GM19035 (cell line): ENCODE results near the gene TCAP.
"Not testable (repeated sequence)": the region's sequence is repeated elsewhere in the genome, so short reads cannot be mapped to it uniquely, and the experiment has no call there.

Source experiments
- ATAC-seq: cut with Tn5 transposase; IDR thresholded peaks from one replicate; pipeline ENCODE4 v1.9.1; 2021; ENCODE audit not compliant: unreplicated experiment

TCAP gene

GRCh38 chr17:39678340-39679116 lies 13.4 kb downstream of the TCAP start:
- no peak for ATAC-seq

DNA sequence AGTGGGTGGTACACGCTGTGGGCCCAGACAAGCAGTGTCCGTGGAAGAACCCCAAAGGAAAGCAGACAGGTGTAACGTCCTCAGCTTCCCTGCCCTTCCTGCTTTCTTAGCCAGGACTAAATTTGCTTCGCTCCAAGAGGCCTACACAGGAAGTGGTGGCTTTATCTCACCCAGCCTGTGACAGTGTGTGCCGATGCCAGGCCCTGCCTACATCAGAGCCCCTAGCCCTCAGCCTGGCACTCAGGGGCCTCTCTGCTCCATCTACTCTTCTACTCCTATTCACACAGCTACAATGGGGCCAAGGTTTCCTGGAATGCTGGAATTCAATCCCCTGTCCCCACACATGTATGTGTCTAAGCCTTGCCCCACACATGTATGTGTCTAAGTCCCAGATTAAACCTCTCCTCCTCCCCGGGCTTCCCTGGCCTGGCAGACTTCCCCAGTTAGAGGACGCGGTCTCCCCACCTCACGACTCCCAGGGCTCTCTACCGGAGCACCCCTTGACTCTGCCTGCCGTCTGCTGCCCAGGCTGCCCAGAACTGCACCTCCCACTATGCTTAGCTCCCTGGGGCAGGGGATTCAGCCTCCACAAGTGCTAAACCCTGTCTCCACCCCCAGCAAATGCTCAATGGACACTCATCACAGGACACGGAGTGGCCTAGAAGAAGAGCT lies 14.5 kb downstream of the TCAP start:
- ATAC-seq: no peak

GRCh38 chr17:39683295-39683939 lies 18.3 kb downstream of the TCAP start:
- no peak for ATAC-seq

- ATAC-seq: no peak
Observed at GRCh38 chr17:39684369-39685192, 19.4 kb downstream of the TCAP start.

- no peak for ATAC-seq
Observed at GRCh38 chr17:39687101-39687545, 22.0 kb downstream of the TCAP start.

DNA sequence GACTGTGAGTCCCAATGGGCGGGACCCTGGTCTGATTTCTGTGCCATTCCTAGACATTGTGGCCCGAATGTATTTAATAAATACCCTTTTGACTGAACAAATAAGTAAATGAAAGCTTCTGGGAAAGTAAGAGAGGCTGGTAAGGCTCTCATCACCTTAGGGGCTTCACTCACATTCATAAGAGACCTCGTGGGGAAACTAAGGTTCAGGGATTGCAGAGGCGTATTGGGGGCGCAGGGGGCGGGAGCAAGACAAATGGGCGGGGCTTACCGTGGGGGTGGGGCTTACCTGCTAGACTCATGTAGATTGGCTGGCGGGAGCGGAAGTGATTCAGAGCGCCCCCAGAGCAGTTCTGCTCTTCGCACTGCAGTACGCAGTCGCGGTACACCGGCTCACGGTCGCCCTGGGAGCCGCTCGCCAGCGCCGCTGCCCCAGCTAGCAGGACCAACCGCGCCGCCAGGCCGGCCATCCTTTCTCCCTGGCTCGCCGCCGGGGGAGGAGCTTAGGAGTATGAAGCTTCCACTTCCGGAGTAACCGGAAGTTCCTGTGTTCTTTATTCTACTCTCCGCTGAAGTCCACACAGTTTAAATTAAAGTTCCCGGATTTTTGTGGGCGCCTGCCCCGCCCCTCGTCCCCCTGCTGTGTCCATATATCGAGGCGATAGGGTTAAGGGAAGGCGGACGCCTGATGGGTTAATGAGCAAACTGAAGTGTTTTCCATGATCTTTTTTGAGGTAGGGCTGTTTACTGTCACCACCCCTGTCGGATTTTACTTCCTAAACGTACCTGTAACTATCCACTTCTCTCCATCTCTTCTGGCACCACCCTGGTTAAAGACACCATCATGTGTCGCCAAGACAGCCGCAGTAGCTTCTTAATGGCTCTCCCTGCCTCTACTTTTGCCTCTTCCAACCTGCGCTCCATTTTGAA lies 22.7 kb downstream of the TCAP start, which contains the start of gene PGAP3:
PGAP3 (minus strand) TSS at position 512 of the 929 bp plus-strand sequence; CDS start at position 469, 43 bp downstream.
- peak; percentile 89 for ATAC-seq

DNA sequence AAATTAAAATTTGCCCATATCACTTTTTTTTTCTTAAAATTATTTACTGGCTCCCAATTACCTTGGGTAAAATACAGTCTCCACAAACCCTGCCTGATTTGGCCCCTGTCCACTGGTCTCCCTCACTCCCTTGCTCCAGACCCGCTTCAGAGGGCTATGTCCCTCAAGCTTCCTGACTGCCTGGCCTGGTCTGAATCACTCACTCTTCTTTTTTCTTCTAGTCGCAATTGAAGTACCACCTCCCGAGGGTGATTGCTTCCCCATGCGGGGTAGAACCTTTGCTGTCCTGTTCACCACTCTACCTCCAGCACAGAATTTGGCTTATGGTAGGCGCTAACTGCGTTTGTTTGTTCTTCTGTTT lies 23.3 kb downstream of the TCAP start:
- ATAC-seq: no peak

- no peak for ATAC-seq
Observed at GRCh38 chr17:39688945-39689344, 23.8 kb downstream of the TCAP start.

GRCh38 chr17:39694593-39694992 lies 29.4 kb downstream of the TCAP start:
- ATAC-seq: no peak

GRCh38 chr17:39695089-39695474 lies 29.9 kb downstream of the TCAP start:
- ATAC-seq: no peak

DNA sequence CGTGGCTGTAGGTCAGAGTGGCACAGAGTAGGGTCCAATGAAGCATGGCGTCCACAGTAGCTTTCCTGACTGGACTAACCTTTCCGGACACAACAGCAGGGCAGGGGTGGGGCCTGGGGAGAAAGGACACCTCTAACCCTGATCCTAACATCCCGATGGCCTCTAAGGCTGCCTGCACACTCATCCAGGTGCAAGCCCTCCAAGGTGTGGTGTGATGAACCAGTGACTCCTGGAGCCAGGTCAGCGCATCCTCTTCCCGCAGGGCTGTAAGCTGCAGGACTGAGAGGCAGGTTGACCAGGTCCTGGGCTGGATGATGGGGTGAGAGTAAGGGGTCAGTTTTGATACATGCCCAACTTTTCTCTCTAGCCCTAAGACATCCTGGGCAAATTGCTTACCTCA lies 31.6 kb downstream of the TCAP start:
- no peak for ATAC-seq

DNA sequence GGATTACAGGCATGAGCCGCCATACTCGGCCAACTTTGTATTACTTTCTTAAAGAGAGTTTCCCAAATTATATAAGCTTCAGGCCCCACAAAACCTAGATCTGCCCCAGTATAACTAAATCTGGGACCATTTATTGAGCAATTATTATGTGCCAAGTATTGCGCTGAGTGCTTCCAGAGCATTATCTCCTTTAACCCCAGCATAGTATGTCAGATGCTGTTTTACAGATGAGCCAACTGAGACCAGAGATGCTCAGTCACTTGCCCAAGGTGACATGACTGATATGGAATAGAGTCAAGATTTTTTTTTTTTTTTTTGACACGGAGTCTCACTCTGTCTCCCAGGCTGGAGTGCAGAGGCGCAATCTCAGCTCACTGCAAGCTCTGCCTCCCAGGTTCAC lies 32.8 kb downstream of the TCAP start:
- no peak for ATAC-seq

DNA sequence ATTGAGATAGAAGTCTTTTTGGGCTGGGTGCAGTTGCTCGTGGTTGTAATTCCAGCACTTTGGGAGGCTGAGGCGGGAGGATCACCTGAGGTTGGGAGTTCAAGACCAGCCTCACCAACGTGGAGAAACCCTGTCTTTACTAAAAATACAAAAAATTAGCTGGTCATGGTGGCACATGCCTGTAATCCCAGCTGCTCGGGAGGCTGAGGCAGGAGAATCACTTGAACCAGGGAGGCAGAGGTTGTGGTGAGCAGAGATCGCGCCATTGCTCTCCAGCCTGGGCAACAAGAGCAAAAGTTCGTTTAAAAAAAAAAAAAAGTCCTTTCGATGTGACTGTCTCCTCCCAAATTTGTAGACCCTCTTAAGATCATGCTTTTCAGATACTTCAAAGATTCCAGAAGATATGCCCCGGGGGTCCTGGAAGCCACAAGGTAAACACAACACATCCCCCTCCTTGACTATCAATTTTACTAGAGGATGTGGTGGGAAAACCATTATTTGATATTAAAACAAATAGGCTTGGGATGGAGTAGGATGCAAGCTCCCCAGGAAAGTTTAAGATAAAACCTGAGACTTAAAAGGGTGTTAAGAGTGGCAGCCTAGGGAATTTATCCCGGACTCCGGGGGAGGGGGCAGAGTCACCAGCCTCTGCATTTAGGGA lies 34.1 kb downstream of the TCAP start:
- ATAC-seq: not testable (repeated sequence)

- ATAC-seq: no peak
Observed at GRCh38 chr17:39699818-39700147, 34.6 kb downstream of the TCAP start, which contains the start of gene ERBB2. Gene ERBB2 (plus strand): TSS chr17:39700064. CDS start chr17:39700239, 175 bp downstream.

- ATAC-seq: no peak
Observed at GRCh38 chr17:39700148-39700987, 35.2 kb downstream of the TCAP start.

DNA sequence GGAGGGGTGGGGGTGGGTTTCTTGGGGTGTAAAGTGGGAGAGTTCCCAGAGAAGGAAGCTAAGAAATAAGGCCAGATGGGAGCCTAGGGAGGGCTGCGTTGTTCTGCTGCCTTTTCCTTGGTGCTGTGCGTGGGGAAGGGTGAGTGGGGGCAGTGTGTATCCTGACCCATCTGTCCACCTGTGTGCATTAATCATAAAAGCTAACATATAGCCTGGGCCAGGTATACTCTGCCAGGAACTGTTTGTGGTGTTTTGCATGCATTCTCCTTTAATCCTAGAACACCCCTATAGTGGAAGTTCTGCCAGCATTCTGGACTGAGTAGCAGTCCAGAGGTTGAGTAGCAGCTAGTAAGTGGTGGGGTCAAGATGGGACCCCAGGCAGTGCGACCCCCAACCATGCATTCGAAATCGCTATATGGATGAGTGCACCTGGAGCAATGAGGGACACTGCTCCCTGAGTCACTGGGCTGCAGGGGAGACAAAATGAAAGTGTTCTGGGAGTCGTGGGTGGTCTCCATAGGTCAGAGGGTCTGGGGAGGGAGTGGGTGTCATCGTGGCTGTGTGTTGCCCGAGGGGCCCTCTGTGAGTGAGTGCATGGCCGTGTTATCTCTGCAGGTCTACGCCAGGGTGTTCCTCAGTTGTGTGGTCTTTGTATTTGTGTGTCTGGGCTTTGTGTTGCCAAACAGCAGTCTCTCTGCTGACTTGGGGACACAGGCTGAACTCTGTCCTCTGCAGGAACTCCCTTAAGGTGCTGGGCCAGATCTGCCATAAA lies 36.0 kb downstream of the TCAP start:
- no peak for ATAC-seq

DNA sequence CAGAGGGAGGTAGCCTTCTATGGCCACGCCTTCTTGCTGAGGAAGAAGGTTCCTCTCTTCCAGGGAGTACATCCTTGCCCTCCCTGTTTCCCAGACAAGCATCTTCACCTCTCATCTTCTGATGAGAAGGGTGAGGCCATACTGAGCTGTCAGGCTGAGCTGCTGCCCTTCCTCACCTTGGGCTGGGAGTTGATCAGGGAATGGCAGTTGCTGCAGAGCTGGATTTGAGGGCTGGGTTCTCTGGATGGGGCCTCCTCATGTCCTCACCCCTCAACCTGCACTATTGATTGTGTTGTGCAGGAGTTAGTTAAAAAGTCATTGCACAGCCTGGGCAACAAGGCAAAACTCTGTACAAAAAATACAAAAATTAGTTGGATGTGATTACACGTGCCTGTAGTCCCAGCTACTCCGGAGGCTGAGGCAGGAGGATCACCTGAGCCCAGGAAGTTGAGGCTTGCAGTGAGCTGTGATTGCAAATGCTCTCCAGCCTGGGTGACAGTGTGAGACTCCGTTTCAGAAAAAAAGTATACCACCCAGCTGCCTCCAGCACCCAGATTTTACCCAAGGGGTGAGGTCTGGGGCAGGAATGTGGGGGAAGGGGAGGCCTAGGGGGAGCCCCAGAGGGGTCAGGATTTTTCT lies 36.8 kb downstream of the TCAP start:
- no peak for ATAC-seq
